Right lobe of liver (tissue), 6 donors: ENCODE data around the gene BMP2K. TPM values are rescaled to one million over a fixed set of nuclear protein-coding genes. Genes with fewer than 3 reads are reported as not detected.
A peak's percentile ranks its signal among the peaks of the same experiment; 100 is the strongest.

Experiments used
- ATAC-seq, 4 donors: fragments of 200-7000 bp; cut with Tn5 transposase; one replicate each; pipeline ENCODE4 v1.9.1; 2020; ENCODE audit warnings: mild to moderate bottlenecking in 4 of 4, moderate library complexity in 4 of 4
- DNase-seq, 3 donors: peaks; one replicate each; pipeline ENCODE4 v3.0.0-alpha.2; 2020
- H3K27ac ChIP-seq, 3 donors: fragments of 200-600 bp; one replicate each; pipeline ENCODE4 v1.8.0; 2022
- H3K27me3 ChIP-seq, 2 donors: fragments of 200-600 bp; one replicate each; pipeline ENCODE4 v1.8.0; 2022
- H3K36me3 ChIP-seq, 4 donors: fragments of 200-600 bp; sonication (generic) in 1 of 4; one replicate each; pipeline versions ENCODE4 v1.5.1 to v1.8.0; 2017 to 2022; ENCODE audit warnings: control low read depth in 1 of 4
- H3K4me1 ChIP-seq, 4 donors: fragments of 200-600 bp; sonication (generic) in 1 of 4; one replicate each; pipeline versions ENCODE4 v1.5.1 to v1.8.0; 2017 to 2022; ENCODE audit warnings: control low read depth in 1 of 4
- H3K4me3 ChIP-seq, 3 donors: fragments of 200-600 bp; one replicate each; pipeline ENCODE4 v1.8.0; 2022
- H3K9me3 ChIP-seq, 4 donors: fragments of 200-600 bp; sonication (generic) in 1 of 4; one replicate each; pipeline versions ENCODE4 v1.5.1 to v1.8.0; 2017 to 2022; ENCODE audit warnings: control low read depth in 1 of 4
- CTCF ChIP-seq, 4 donors: fragments of 200-600 bp in 3 of 4; fragments of 450-650 bp in 1 of 4; IDR thresholded peaks; one replicate each; pipeline versions ENCODE4 v1.5.1 to v1.8.0; 2016 to 2022; ENCODE audit warnings: antibody characterized with exemption in 4 of 4, mild to moderate bottlenecking in 2 of 4
- POLR2A ChIP-seq: fragments of 450-650 bp; IDR thresholded peaks from one replicate; pipeline ENCODE4 v1.6.1; 2017; ENCODE audit warnings: antibody characterized with exemption, mild to moderate bottlenecking
- WGBS: methylation state at CpG from one replicate; pipeline ENCODE4 v1.1.6; 2018; ENCODE audit warnings: low coverage, low lambda C conversion rate; ENCODE audit not compliant: insufficient coverage; ENCODE audit errors: missing lambda C conversion rate; 5-methylcytosine and 5-hydroxymethylcytosine counted together
- intact Hi-C, 2 donors: fragments of 100-400 bp; cut with DNase I; formaldehyde crosslinking; loops; one replicate each; pipeline versions ENCODE4 v1.11.2 to v1.14.1; 2022
- total RNA-seq, 6 experiments: library from RNA; depleted of rRNA in 2 of 6; stranded (reverse); fragments of >200 nt in 2 of 6; fragmentation: NEBNext Ultra II Directional in 3 of 6; extraction: Animal tissue kit (Norgen Biotek cat#: 25700) in 3 of 6; gene quantifications; one replicate each; pipeline versions ENCODE4 v1.1.0 to v1.2.4, GENCODE V29; 2016 to 2023
- donor health status: DM: no; HTN: yes; CAD: no.
- donor health status: DM: no; HTN: no; CAD: no.
- donor health status: DM: no; HTN: no; CAD: no.
- donor health status: DM: no; HTN: yes; CAD: no.
- donor health status: DM: no; HTN: yes; CAD: no.

Gene BMP2K
- total RNA-seq, 6 experiments from 2014 or later: 13.1 to 23.3 (median 18.2) TPM

- intact Hi-C loops: no loop called here
- ATAC-seq: no peak
- H3K4me1 ChIP-seq: peaks cover 0 to 15% (median 2%) of the 10 kb centered on the region in 4 donors
- H3K4me3 ChIP-seq: no peak overlapping the region
- H3K27me3 ChIP-seq: no peaks in the 10 kb centered on the region
- no peaks in the 10 kb centered on the region for H3K36me3 ChIP-seq
- H3K9me3 ChIP-seq: no peaks in the 10 kb centered on the region
- no peak for DNase-seq
- WGBS: 92% methylated on average over 4 of the region's 4 CpGs
- H3K27ac ChIP-seq: no peak overlapping the region
- TF ChIP-seq CTCF (IDR thresholded peaks at IDR 0.05): no peak
- no peak for TF ChIP-seq POLR2A
These were observed 161.7 kb downstream of the BMP2K start for GRCh38 chr4:78937837-78938236.

- H3K27me3 ChIP-seq: no peaks in the 10 kb centered on the region
- DNase-seq (no peak), ATAC-seq (no peak)
- H3K4me3 ChIP-seq: peak overlapping the region; percentile 73 to 79 (median 77)
- no peak overlapping the region for H3K27ac ChIP-seq
- no peaks in the 10 kb centered on the region for H3K36me3 ChIP-seq
- TF ChIP-seq POLR2A (no peak), CTCF (IDR thresholded peaks at IDR 0.05) (no peak)
- intact Hi-C loops: no loop called here
- peaks cover 0 to 15% (median 2%) of the 10 kb centered on the region in 4 donors for H3K4me1 ChIP-seq
- 11% methylated on average over 7 of the region's 7 CpGs for WGBS
- no peaks in the 10 kb centered on the region for H3K9me3 ChIP-seq
These were observed 162.3 kb downstream of the BMP2K start for GRCh38 chr4:78938474-78938867.

- 2% methylated on average over 28 of the region's 77 CpGs for WGBS
- DNase-seq (peak; percentile 88 to 91 (median 90)), ATAC-seq (peak; percentile 98 to 99 (median 98))
- H3K27ac ChIP-seq: peak within 1 kb of the TSS; percentile 49 to 72 (median 65)
- no peaks in the 10 kb centered on the region for H3K27me3 ChIP-seq
- TF ChIP-seq CTCF (IDR thresholded peaks at IDR 0.05) (no peak), POLR2A (peak; percentile 90)
- no peaks in the 10 kb centered on the region for H3K36me3 ChIP-seq
- H3K4me1 ChIP-seq: peaks cover 0 to 15% (median 2%) of the 10 kb centered on the region in 4 donors
- no peaks in the 10 kb centered on the region for H3K9me3 ChIP-seq
- peak within 1 kb of the TSS; percentile 73 to 79 (median 77) for H3K4me3 ChIP-seq
- intact Hi-C loops: no loop called here
These were observed 162.9 kb downstream of the BMP2K start, which contains the start of gene PAQR3 for GRCh38 chr4:78938868-78939666. Gene PAQR3 (minus strand): TSS chr4:78939438. CDS start chr4:78939224, 214 bp downstream.

- peaks cover 0 to 12% (median 2%) of the 10 kb centered on the region in 4 donors for H3K4me1 ChIP-seq
- no peaks in the 10 kb centered on the region for H3K27me3 ChIP-seq
- 4% methylated on average over 9 of the region's 9 CpGs for WGBS
- no peaks in the 10 kb centered on the region for H3K36me3 ChIP-seq
- no peaks in the 10 kb centered on the region for H3K9me3 ChIP-seq
- ATAC-seq (peak in 1 of 4 donors; percentile 5), DNase-seq (no peak)
- intact Hi-C loops: no loop called here
- TF ChIP-seq POLR2A (no peak), CTCF (IDR thresholded peaks at IDR 0.05) (no peak)
- H3K27ac ChIP-seq: peak overlapping the region in 1 of 3 donors; percentile 72
- peak overlapping the region; percentile 73 to 79 (median 77) for H3K4me3 ChIP-seq
These were observed 163.5 kb downstream of the BMP2K start for GRCh38 chr4:78939667-78940008.
